IMR-90 (cell line): ENCODE measurements around the gene BLMH. TPM values are rescaled to one million over a fixed set of nuclear protein-coding genes. Genes with fewer than 3 reads are reported as not detected.

Experiments used
- ATAC-seq: fragments of 200-7000 bp; cut with Tn5 transposase; 2 replicates; pipeline ENCODE4 v1.9.1; 2020; ENCODE audit warnings: low read depth, mild to moderate bottlenecking, moderate library complexity
- BruUV-seq: library from RNA; stranded (reverse); fragments of 400-500 nt; replicated peaks from 2 replicates; lab custom pipeline; 2021; lab: Mats Ljungman, UMichigan
- CTCF ChIA-PET: fragments of 300-600 bp; formaldehyde crosslinking; extraction: SDS; loops from one replicate; lab custom pipeline; 2021; ENCODE audit warnings: antibody characterized with exemption; lab: Yijun Ruan, JAX
- POLR2A ChIA-PET: fragments of 300-600 bp; sonication (Branson Sonifier 250); formaldehyde crosslinking; loops from one replicate; lab custom pipeline; 2022; ENCODE audit warnings: antibody characterized with exemption; ENCODE audit not compliant: unreplicated experiment; lab: Charles Lee
- DNase-seq: peaks from one replicate; pipeline ENCODE4 v3.0.0; 2013
- H2AFZ ChIP-seq: replicated peaks from 2 replicates; pipeline ENCODE3; 2013; ENCODE audit warnings: low read length, mild to moderate bottlenecking; ENCODE audit not compliant: poor library complexity
- H2AK5ac ChIP-seq: 2 replicates; pipeline ENCODE4 v1.6.1; 2013; ENCODE audit warnings: low read depth, low read length, inconsistent platforms
- H2AK9ac ChIP-seq: replicated peaks from 2 replicates; pipeline ENCODE3; 2013; ENCODE audit warnings: mild to moderate bottlenecking, low read depth, low read length, moderate library complexity; ENCODE audit not compliant: poor library complexity
- H2BK120ac ChIP-seq: 2 replicates; pipeline ENCODE4 v1.6.1; 2013; ENCODE audit warnings: low read depth, low read length, inconsistent platforms
- H2BK15ac ChIP-seq: 3 replicates; pipeline ENCODE4 v1.6.1; 2013; ENCODE audit warnings: low read depth, low read length, inconsistent platforms
- H2BK20ac ChIP-seq: 2 replicates; pipeline ENCODE4 v1.6.1; 2013; ENCODE audit warnings: low read depth, mild to moderate bottlenecking, inconsistent platforms, low read length, moderate library complexity
- H2BK5ac ChIP-seq: 2 replicates; pipeline ENCODE4 v1.6.1; 2013; ENCODE audit warnings: mild to moderate bottlenecking, low read depth, low read length, inconsistent platforms; ENCODE audit not compliant: poor library complexity, severe bottlenecking
- H3K14ac ChIP-seq: replicated peaks from 2 replicates; pipeline ENCODE4 v1.6.1; 2013; ENCODE audit warnings: low read depth, low read length, inconsistent platforms
- H3K18ac ChIP-seq: 2 replicates; pipeline ENCODE4 v1.6.1; 2013; ENCODE audit warnings: low read depth, low read length, control low read depth
- H3K23ac ChIP-seq: 2 replicates; pipeline ENCODE4 v1.6.1; 2013; ENCODE audit warnings: low read depth, low read length, inconsistent platforms
- H3K27ac ChIP-seq: 2 replicates; pipeline ENCODE4 v1.5.1; 2013; ENCODE audit warnings: mild to moderate bottlenecking, control low read depth, low read length; ENCODE audit not compliant: insufficient read depth
- H3K27me3 ChIP-seq: 2 replicates; pipeline ENCODE4 v1.6.1; 2013; ENCODE audit warnings: low read length; ENCODE audit not compliant: control insufficient read depth, insufficient read depth
- H3K36me3 ChIP-seq: 2 replicates; pipeline ENCODE4 v1.6.1; 2013; ENCODE audit warnings: low read length, mixed read lengths; ENCODE audit not compliant: control insufficient read depth, insufficient read depth
- H3K4ac ChIP-seq: 2 replicates; pipeline ENCODE4 v1.6.1; 2013; ENCODE audit warnings: low read depth, low read length, inconsistent platforms
- H3K4me1 ChIP-seq: 2 replicates; pipeline ENCODE4 v1.6.1; 2013; ENCODE audit warnings: low read length, mixed read lengths; ENCODE audit not compliant: control insufficient read depth, insufficient read depth
- H3K4me2 ChIP-seq: 2 replicates; pipeline ENCODE4 v1.6.1; 2013; ENCODE audit warnings: low read depth, mild to moderate bottlenecking, control low read depth, low read length, moderate library complexity
- H3K4me3 ChIP-seq: 2 replicates; pipeline ENCODE4 v1.5.1; 2013; ENCODE audit warnings: low read depth, mild to moderate bottlenecking, control low read depth, low read length, moderate library complexity; ENCODE audit not compliant: insufficient read depth
- H3K56ac ChIP-seq: 2 replicates; pipeline ENCODE4 v1.6.1; 2013; ENCODE audit warnings: low read length, inconsistent platforms; ENCODE audit not compliant: insufficient read depth; ENCODE audit errors: extremely low read depth
- H3K79me1 ChIP-seq, 2 experiments: 2 replicates each; pipeline ENCODE4 v1.6.1; 2013; ENCODE audit warnings: low read length in 2 of 2, inconsistent platforms in 1 of 2, low read depth in 1 of 2
- H3K9ac ChIP-seq: 2 replicates; pipeline ENCODE4 v1.6.1; 2013; ENCODE audit warnings: low read depth, low read length, control low read depth
- H3K9me1 ChIP-seq: 2 replicates; pipeline ENCODE4 v1.6.1; 2013; ENCODE audit warnings: low read length, inconsistent platforms; ENCODE audit not compliant: insufficient read depth
- H3K9me3 ChIP-seq: 2 replicates; pipeline ENCODE4 v1.6.1; 2013; ENCODE audit warnings: low read length; ENCODE audit not compliant: control insufficient read depth, insufficient read depth
- H4K20me1 ChIP-seq: 2 replicates; pipeline ENCODE4 v1.6.1; 2013; ENCODE audit warnings: low read length, inconsistent platforms; ENCODE audit not compliant: insufficient read depth
- H4K5ac ChIP-seq: 2 replicates; pipeline ENCODE4 v1.6.1; 2013; ENCODE audit warnings: mild to moderate bottlenecking, low read depth, low read length, control low read depth
- H4K8ac ChIP-seq, 2 experiments: 2 replicates each; pipeline ENCODE4 v1.6.1; 2013; ENCODE audit warnings: low read depth in 2 of 2, low read length in 2 of 2, control low read depth in 1 of 2, inconsistent platforms in 1 of 2
- H4K91ac ChIP-seq: 2 replicates; pipeline ENCODE4 v1.6.1; 2013; ENCODE audit warnings: low read depth, low read length, inconsistent platforms; ENCODE audit not compliant: insufficient read depth
- BHLHE40 ChIP-seq: fragments of 150-350 bp; IDR thresholded peaks from 2 replicates; pipeline ENCODE4 v1.6.1; 2016; ENCODE audit warnings: mild to moderate bottlenecking, low read depth, low read length
- CHD1 ChIP-seq: IDR thresholded peaks from 2 replicates; pipeline ENCODE4 v1.6.1; 2012; ENCODE audit warnings: low read depth, low read length, improper control_type of control experiment
- FOS ChIP-seq: fragments of 150-350 bp; IDR thresholded peaks from 2 replicates; pipeline ENCODE4 v1.6.1; 2016; ENCODE audit warnings: low read depth, low read length
- MAFK ChIP-seq: IDR thresholded peaks from 2 replicates; pipeline ENCODE4 v1.6.1; 2012; ENCODE audit warnings: low read depth, low read length, improper control_type of control experiment
- MAZ ChIP-seq: IDR thresholded peaks from 2 replicates; pipeline ENCODE4 v1.6.1; 2012; ENCODE audit warnings: low read depth, mild to moderate bottlenecking, low read length, improper control_type of control experiment, moderate library complexity, borderline replicate concordance
- NFE2L2 ChIP-seq: fragments of 150-350 bp; IDR thresholded peaks from 2 replicates; pipeline ENCODE4 v1.6.1; 2016; ENCODE audit warnings: low read depth, mild to moderate bottlenecking, low read length
- POLR2A ChIP-seq: IDR thresholded peaks from 2 replicates; pipeline ENCODE4 v1.6.1; 2012; ENCODE audit warnings: mild to moderate bottlenecking, low read depth, low read length
- RAD21 ChIP-seq: IDR thresholded peaks from 2 replicates; pipeline ENCODE4 v1.6.1; 2012; ENCODE audit warnings: low read length, improper control_type of control experiment
- RFX5 ChIP-seq: IDR thresholded peaks from 2 replicates; pipeline ENCODE4 v1.8.0; 2012; ENCODE audit warnings: low read depth, mild to moderate bottlenecking, low read length, moderate library complexity
- SMC3 ChIP-seq: fragments of 150-350 bp; IDR thresholded peaks from 2 replicates; pipeline ENCODE4 v1.6.1; 2016; ENCODE audit warnings: low read depth, mild to moderate bottlenecking, antibody characterized with exemption, low read length, moderate library complexity
- WGBS, 2 experiments: methylation state at CpG; one replicate each; pipeline versions ENCODE4 v1.1.5 to v1.1.7; 2013; ENCODE audit warnings: missing lambda C conversion rate in 2 of 2; ENCODE audit not compliant: insufficient read length in 1 of 2; ENCODE audit errors: extremely low coverage in 2 of 2; 5-methylcytosine and 5-hydroxymethylcytosine counted together
- dilution Hi-C: fragments of 300-500 bp; cut with HindIII; formaldehyde crosslinking; loops from one replicate; pipeline ENCODE4 v1.14.3; 2018; ENCODE audit warnings: low sequenced_read_pairs; ENCODE audit not compliant: unreplicated experiment
- in situ Hi-C: fragments of 300-500 bp; cut with MboI; formaldehyde crosslinking; loops from 3 replicates; pipeline ENCODE4 v1.14.3; 2019; ENCODE audit warnings: low sequenced_read_pairs, inconsistent platforms, mixed read lengths
- intact Hi-C: fragments of 100-400 bp; cut with micrococcal nuclease; formaldehyde crosslinking; loops from 2 replicates; pipeline ENCODE4 v1.10.0; 2022
- polyA plus RNA-seq, 3 experiments: library from polyadenylated mRNA; depleted of rRNA; stranded (reverse); fragments of >200 nt; gene quantifications; 2 replicates each; pipeline ENCODE4 v1.2.3, GENCODE V29; 2012; ENCODE audit warnings: low replicate concordance in 1 of 3
- total RNA-seq: library from RNA; depleted of rRNA; stranded (reverse); fragments of >200 nt; gene quantifications from 2 replicates; pipeline ENCODE4 v1.2.3, GENCODE V29; 2012
- TF ChIP-seq, protein P1 (sequence below): conservative IDR thresholded peaks from 2 replicates; pipeline ENCODE4 v1.5.1; 2012; ENCODE audit warnings: mild to moderate bottlenecking, low read depth, low read length, improper control_type of control experiment
- TF ChIP-seq, protein P2 (sequence below): fragments of 150-350 bp; IDR thresholded peaks from 2 replicates; pipeline ENCODE4 v1.6.1; 2017; ENCODE audit warnings: mild to moderate bottlenecking, antibody characterized with exemption, low read length, low read depth
- TF ChIP-seq, protein P3 (sequence below): fragments of 150-350 bp; IDR thresholded peaks from 2 replicates; pipeline ENCODE4 v1.6.1; 2016; ENCODE audit warnings: low read depth, mild to moderate bottlenecking, low read length, moderate library complexity, borderline replicate concordance

BLMH gene
- total and polyA plus RNA-seq, 2 of the 4 experiments (the other 2 are of a cell fraction), result 17.3 to 20.8 TPM

DNA sequence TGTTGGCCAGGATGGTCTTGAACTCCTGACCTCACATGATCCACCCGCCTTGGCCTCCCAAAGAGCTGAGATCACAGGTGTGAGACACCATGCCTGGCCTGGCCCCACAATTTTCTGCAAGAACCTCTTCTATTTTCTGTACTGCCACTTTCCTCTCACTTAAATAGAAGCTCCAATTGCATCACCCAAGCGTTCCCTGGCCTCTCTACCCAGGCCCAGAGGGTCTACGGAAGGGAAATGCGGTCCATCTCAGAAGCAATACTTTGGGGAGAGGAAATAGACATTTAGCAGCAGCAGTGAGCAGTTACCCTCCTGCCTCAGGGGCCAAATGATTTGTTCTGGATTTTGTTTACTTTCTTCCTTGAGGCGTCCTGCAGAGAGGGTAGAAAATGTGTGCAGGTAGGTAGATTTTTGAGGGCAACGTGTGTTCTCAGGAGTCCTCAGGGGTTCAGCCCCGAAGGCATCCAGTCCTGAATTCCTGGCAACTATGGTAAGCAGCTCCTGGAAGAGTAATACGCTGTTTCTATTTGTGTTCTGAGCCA, 67.3 kb downstream of the BLMH start:
- H3K27ac ChIP-seq, result no peak overlapping the region
- TF ChIP-seq, protein P1, sequence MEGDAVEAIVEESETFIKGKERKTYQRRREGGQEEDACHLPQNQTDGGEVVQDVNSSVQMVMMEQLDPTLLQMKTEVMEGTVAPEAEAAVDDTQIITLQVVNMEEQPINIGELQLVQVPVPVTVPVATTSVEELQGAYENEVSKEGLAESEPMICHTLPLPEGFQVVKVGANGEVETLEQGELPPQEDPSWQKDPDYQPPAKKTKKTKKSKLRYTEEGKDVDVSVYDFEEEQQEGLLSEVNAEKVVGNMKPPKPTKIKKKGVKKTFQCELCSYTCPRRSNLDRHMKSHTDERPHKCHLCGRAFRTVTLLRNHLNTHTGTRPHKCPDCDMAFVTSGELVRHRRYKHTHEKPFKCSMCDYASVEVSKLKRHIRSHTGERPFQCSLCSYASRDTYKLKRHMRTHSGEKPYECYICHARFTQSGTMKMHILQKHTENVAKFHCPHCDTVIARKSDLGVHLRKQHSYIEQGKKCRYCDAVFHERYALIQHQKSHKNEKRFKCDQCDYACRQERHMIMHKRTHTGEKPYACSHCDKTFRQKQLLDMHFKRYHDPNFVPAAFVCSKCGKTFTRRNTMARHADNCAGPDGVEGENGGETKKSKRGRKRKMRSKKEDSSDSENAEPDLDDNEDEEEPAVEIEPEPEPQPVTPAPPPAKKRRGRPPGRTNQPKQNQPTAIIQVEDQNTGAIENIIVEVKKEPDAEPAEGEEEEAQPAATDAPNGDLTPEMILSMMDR, result no peak
- TF ChIP-seq, protein P2, sequence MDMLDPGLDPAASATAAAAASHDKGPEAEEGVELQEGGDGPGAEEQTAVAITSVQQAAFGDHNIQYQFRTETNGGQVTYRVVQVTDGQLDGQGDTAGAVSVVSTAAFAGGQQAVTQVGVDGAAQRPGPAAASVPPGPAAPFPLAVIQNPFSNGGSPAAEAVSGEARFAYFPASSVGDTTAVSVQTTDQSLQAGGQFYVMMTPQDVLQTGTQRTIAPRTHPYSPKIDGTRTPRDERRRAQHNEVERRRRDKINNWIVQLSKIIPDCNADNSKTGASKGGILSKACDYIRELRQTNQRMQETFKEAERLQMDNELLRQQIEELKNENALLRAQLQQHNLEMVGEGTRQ, result no peak
- TF ChIP-seq MAFK (no peak), CHD1 (no peak), MAZ (no peak), RAD21 (no peak), SMC3 (no peak), NFE2L2 (no peak), FOS (no peak), POLR2A (no peak), BHLHE40 (no peak), RFX5 (no peak)
- TF ChIP-seq, protein P3, sequence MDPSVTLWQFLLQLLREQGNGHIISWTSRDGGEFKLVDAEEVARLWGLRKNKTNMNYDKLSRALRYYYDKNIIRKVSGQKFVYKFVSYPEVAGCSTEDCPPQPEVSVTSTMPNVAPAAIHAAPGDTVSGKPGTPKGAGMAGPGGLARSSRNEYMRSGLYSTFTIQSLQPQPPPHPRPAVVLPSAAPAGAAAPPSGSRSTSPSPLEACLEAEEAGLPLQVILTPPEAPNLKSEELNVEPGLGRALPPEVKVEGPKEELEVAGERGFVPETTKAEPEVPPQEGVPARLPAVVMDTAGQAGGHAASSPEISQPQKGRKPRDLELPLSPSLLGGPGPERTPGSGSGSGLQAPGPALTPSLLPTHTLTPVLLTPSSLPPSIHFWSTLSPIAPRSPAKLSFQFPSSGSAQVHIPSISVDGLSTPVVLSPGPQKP, result no peak
- H3K14ac ChIP-seq, result no peak overlapping the region
- peaks cover 55% of the 10 kb centered on the region for H3K27me3 ChIP-seq
- no peak overlapping the region for H2BK5ac ChIP-seq
- no peaks in the 10 kb centered on the region for H3K36me3 ChIP-seq
- dilution Hi-C loops (no loop called here), in situ Hi-C loops (no loop called here), intact Hi-C loops (no loop called here)
- H3K4me3 ChIP-seq, result no peak overlapping the region
- no peak overlapping the region for H3K23ac ChIP-seq
- H3K56ac ChIP-seq, result no peak overlapping the region
- no peak for ATAC-seq
- H2AK9ac ChIP-seq, result no peak overlapping the region
- H3K4ac ChIP-seq, result no peak overlapping the region
- DNase-seq, result no peak
- no peaks in the 10 kb centered on the region for H4K20me1 ChIP-seq
- no peak overlapping the region for H3K9ac ChIP-seq
- H2BK20ac ChIP-seq, result no peak overlapping the region
- no peak overlapping the region for H4K91ac ChIP-seq
- H3K9me3 ChIP-seq, result no peaks in the 10 kb centered on the region
- H4K5ac ChIP-seq, result no peak overlapping the region
- ChIA-PET POLR2A (no interaction called here), CTCF (interaction anchor here (0.7 kb wide), 1 partner anchor 12 kb away, joined by 4 read pairs; no protein-coding TSS in a partner anchor)
- no peak overlapping the region for H2AK5ac ChIP-seq
- no peak overlapping the region for H2BK15ac ChIP-seq
- H3K4me2 ChIP-seq, result no peak overlapping the region
- H3K4me1 ChIP-seq, result no peaks in the 10 kb centered on the region; the same call in 1 of the 2 replicates
- no peak overlapping the region for H2BK120ac ChIP-seq
- BruUV-seq, result no TSS peak
- 80% methylated on average over 1 of the region's 8 CpGs; no CpG with 5 or more reads in 1 of the 2 experiments for WGBS, 2 experiments
- 0 out of 2 replicates have a peak, but pooled peaks cover 3% of the 10 kb centered on the region for H3K9me1 ChIP-seq
- no peak overlapping the region for H2AFZ ChIP-seq
- H3K18ac ChIP-seq, result no peak overlapping the region
- H3K79me1 ChIP-seq, result no peaks in the 10 kb centered on the region
- no peak overlapping the region for H4K8ac ChIP-seq
